HepG2 (cell line): ENCODE measurements around the gene MTA1. TPM values are rescaled to one million over a fixed set of nuclear protein-coding genes. Genes with fewer than 3 reads are reported as not detected.

Experiments used
- BCL6 ChIP-seq: IDR thresholded peaks from 2 replicates; pipeline ENCODE4 v1.6.1; 2016; ENCODE audit warnings: missing genetic modification reagents, missing compliant biosample characterization
- HNRNPH1 ChIP-seq: fragments of 200-400 bp; formaldehyde crosslinking; optimal IDR thresholded peaks from 2 replicates; pipeline ENCODE3; 2017; ENCODE audit warnings: mild to moderate bottlenecking, low read depth, low read length
- KDM5B ChIP-seq: sonication (generic); formaldehyde crosslinking; IDR thresholded peaks from 2 replicates; pipeline ENCODE4 v1.4.0; 2020; ENCODE audit warnings: missing genetic modification reagents, mild to moderate bottlenecking, borderline replicate concordance
- KMT2A ChIP-seq: sonication (generic); formaldehyde crosslinking; IDR thresholded peaks from 2 replicates; pipeline ENCODE4 v1.4.0; 2020; ENCODE audit warnings: missing genetic modification reagents
- NAIF1 ChIP-seq: sonication (generic); formaldehyde crosslinking; IDR thresholded peaks from 2 replicates; pipeline ENCODE4 v1.5.0; 2020; ENCODE audit warnings: mild to moderate bottlenecking, missing genetic modification reagents, borderline replicate concordance
- RBAK ChIP-seq: sonication (generic); formaldehyde crosslinking; IDR thresholded peaks from 2 replicates; pipeline ENCODE4 v1.5.1; 2020; ENCODE audit warnings: mild to moderate bottlenecking, missing genetic modification reagents
- RFXAP ChIP-seq: sonication (generic); formaldehyde crosslinking; IDR thresholded peaks from 2 replicates; pipeline ENCODE4 v1.4.0; 2020; ENCODE audit warnings: missing genetic modification reagents, borderline replicate concordance
- SMYD3 ChIP-seq: sonication (generic); formaldehyde crosslinking; IDR thresholded peaks from 2 replicates; pipeline ENCODE4 v1.8.1; 2023; ENCODE audit warnings: mild to moderate bottlenecking, missing genetic modification reagents
- ZBTB3 ChIP-seq: sonication (generic); formaldehyde crosslinking; IDR thresholded peaks from 2 replicates; pipeline ENCODE4 v1.4.0; 2020; ENCODE audit warnings: low read depth, mild to moderate bottlenecking, moderate library complexity, missing genetic modification reagents, borderline replicate concordance
- ZHX2 ChIP-seq, 2 experiments: sonication (generic) in 1 of 2; formaldehyde crosslinking in 1 of 2; IDR thresholded peaks; 2 replicates each; pipeline versions ENCODE4 v1.6.1 to v1.9.0; 2014 to 2022; ENCODE audit warnings: antibody characterized with exemption in 1 of 2, borderline replicate concordance in 1 of 2, inconsistent platforms in 1 of 2, low read depth in 1 of 2, missing genetic modification reagents in 1 of 2
- ZNF546 ChIP-seq: sonication (generic); formaldehyde crosslinking; conservative IDR thresholded peaks from 2 replicates; pipeline ENCODE4 v1.8.1; 2023; ENCODE audit warnings: mild to moderate bottlenecking, missing genetic modification reagents
- ZNF605 ChIP-seq: sonication (generic); formaldehyde crosslinking; IDR thresholded peaks from 2 replicates; pipeline ENCODE4 v1.8.0; 2022; ENCODE audit warnings: mild to moderate bottlenecking, missing genetic modification reagents
- ZNF761 ChIP-seq: sonication (generic); formaldehyde crosslinking; conservative IDR thresholded peaks from 2 replicates; pipeline ENCODE4 v1.4.0; 2020; ENCODE audit warnings: mild to moderate bottlenecking, missing genetic modification reagents
- ZNF878 ChIP-seq: sonication (generic); formaldehyde crosslinking; IDR thresholded peaks from 2 replicates; pipeline ENCODE4 v1.8.1; 2023; ENCODE audit warnings: mild to moderate bottlenecking, missing genetic modification reagents, moderate library complexity
- ZSCAN31 ChIP-seq: sonication (generic); formaldehyde crosslinking; IDR thresholded peaks from 2 replicates; pipeline ENCODE4 v1.5.0; 2020; ENCODE audit warnings: low read depth, mild to moderate bottlenecking, missing genetic modification reagents
- polyA plus RNA-seq, 8 experiments: library from polyadenylated mRNA; depleted of rRNA in 3 of 8; stranded (reverse) in 7 of 8; unstranded in 1 of 8; fragments of >200 nt; fragmentation: Illumina TruSeq in 4 of 8; extraction: Trizol in 4 of 8; gene quantifications; 2 replicates each; pipeline versions ENCODE4 v1.2.1 to v1.2.3, GENCODE V29; 2011 to 2016; ENCODE audit warnings: low read depth in 4 of 8, missing spikeins in 1 of 8, mixed read lengths in 1 of 8; ENCODE audit not compliant: insufficient read depth in 1 of 8
- total RNA-seq, 5 experiments: library from RNA; depleted of rRNA; stranded (reverse); fragments of >200 nt; fragmentation: Illumina TruSeq; extraction: Trizol; gene quantifications; 2 replicates each; pipeline ENCODE4 v1.2.3, GENCODE V29; 2016; ENCODE audit warnings: low read depth in 1 of 5
- TF ChIP-seq, protein P1 (sequence below): sonication (generic); formaldehyde crosslinking; IDR thresholded peaks from 2 replicates; pipeline ENCODE4 v1.5.1; 2020; ENCODE audit warnings: missing genetic modification reagents, mild to moderate bottlenecking, borderline replicate concordance
- TF ChIP-seq, protein P2 (sequence below): sonication (generic); formaldehyde crosslinking; IDR thresholded peaks from 2 replicates; pipeline ENCODE4 v1.8.0; 2022; ENCODE audit warnings: missing genetic modification reagents, low read depth, mild to moderate bottlenecking, borderline replicate concordance
- TF ChIP-seq, protein P3 (sequence below): sonication (generic); formaldehyde crosslinking; IDR thresholded peaks from 2 replicates; pipeline ENCODE4 v1.5.0; 2020; ENCODE audit warnings: mild to moderate bottlenecking, missing genetic modification reagents

The MTA1 gene
- total and polyA plus RNA-seq, 2 of the 13 experiments (the other 11 are each of a cell fraction or from before 2014, with no cell fraction given), result 35.2 to 85.8 TPM

- TF ChIP-seq SMYD3 (CRISPR knock-in tag), result no peak
- TF ChIP-seq, protein P1, sequence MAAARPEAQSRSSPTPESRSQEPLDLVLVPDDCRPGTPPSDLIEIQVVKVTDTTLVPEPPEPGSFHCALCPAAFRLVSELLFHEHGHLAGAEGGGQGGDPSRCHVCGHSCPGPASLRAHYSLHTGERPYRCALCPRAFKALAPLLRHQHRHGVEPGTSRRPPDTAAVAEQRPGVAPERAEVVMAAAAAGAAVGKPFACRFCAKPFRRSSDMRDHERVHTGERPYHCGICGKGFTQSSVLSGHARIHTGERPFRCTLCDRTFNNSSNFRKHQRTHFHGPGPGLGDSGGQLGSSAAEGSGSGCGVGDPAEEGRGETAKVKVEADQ (CRISPR knock-in tag), result no peak
- no peak for TF ChIP-seq RFXAP (CRISPR knock-in tag)
- peak; percentile 47; the same call in 1 of the 2 replicates for TF ChIP-seq ZSCAN31 (CRISPR knock-in tag)
- no peak for TF ChIP-seq KMT2A
- TF ChIP-seq, protein P2, sequence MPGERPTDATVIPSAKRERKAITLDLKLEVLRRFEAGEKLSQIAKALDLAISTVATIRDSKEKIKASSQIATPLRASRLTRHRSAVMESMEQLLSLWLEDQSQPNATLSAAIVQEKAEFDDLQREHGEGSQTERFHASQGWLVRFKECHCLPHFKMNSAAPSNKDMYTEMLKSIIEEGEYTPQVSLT (CRISPR knock-in tag), result no peak
- 0 out of 2 replicates have a peak, but pooled peaks have one; percentile 37 for TF ChIP-seq ZNF605 (CRISPR knock-in tag)
- TF ChIP-seq ZNF878 (CRISPR knock-in tag), result no peak
- 0 out of 2 replicates have a peak, but pooled peaks have one; percentile 22 for TF ChIP-seq ZHX2 (IDR thresholded peaks at IDR 0.05; ENCODE audit: low read depth)
- no peak for TF ChIP-seq ZHX2 (CRISPR knock-in tag; IDR thresholded peaks at IDR 0.05; ENCODE audit: borderline replicate concordance)
- no peak for TF ChIP-seq ZNF546
- no peak for TF ChIP-seq HNRNPH1
- TF ChIP-seq, protein P3, sequence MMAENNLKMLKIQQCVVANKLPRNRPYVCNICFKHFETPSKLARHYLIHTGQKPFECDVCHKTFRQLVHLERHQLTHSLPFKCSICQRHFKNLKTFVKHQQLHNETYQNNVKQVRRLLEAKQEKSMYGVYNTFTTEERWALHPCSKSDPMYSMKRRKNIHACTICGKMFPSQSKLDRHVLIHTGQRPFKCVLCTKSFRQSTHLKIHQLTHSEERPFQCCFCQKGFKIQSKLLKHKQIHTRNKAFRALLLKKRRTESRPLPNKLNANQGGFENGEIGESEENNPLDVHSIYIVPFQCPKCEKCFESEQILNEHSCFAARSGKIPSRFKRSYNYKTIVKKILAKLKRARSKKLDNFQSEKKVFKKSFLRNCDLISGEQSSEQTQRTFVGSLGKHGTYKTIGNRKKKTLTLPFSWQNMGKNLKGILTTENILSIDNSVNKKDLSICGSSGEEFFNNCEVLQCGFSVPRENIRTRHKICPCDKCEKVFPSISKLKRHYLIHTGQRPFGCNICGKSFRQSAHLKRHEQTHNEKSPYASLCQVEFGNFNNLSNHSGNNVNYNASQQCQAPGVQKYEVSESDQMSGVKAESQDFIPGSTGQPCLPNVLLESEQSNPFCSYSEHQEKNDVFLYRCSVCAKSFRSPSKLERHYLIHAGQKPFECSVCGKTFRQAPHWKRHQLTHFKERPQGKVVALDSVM, result peak; percentile 10; the same call in 1 of the 2 replicates
- TF ChIP-seq BCL6 (CRISPR knock-in tag), result 0 out of 2 replicates have a peak, but pooled peaks have one; percentile 10
- TF ChIP-seq RBAK, result no peak
- peak; percentile 12; the same call in 1 of the 2 replicates for TF ChIP-seq KDM5B (CRISPR knock-in tag)
- TF ChIP-seq ZNF761, result 0 out of 2 replicates have a peak, but pooled peaks have one; percentile 20
- no peak for TF ChIP-seq NAIF1
- 0 out of 2 replicates have a peak, but pooled peaks have one; percentile 86 for TF ChIP-seq ZBTB3 (CRISPR knock-in tag)
These were observed 77.4 kb downstream of the MTA1 start (continued) for GRCh38 chr14:105496831-105497591.
